Activated CD4-positive, alpha-beta T cell treated with anti-CD3 and anti-CD28 coated beads, Interleukin-2, amount 10 ng/mL, durations not matched to agents 7 days and 5 days (primary cell): ENCODE results near the gene LMAN1L. TPM values are rescaled to one million over a fixed set of nuclear protein-coding genes. Genes with fewer than 3 reads are reported as not detected.

Experiments used
- CTCF ChIA-PET: fragments of 350-600 bp; sonication (Branson Sonifier 250); formaldehyde crosslinking; loops from one replicate; lab custom pipeline; 2021; ENCODE audit warnings: antibody characterized with exemption; lab: Charles Lee
- POLR2A ChIA-PET: fragments of 350-600 bp; sonication (Branson Sonifier 250); formaldehyde crosslinking; loops from one replicate; lab custom pipeline; 2021; ENCODE audit warnings: antibody characterized with exemption; lab: Charles Lee
- DNase-seq: peaks from one replicate; pipeline ENCODE4 v3.0.0-alpha.2; 2020
- H3K27ac Mint-ChIP-seq: one replicate; pipeline ENCODE4 v1.8.0; 2021; ENCODE audit warnings: mild to moderate bottlenecking, moderate library complexity, mixed read lengths
- H3K27me3 Mint-ChIP-seq: one replicate; pipeline ENCODE4 v1.8.0; 2021; ENCODE audit warnings: mixed read lengths
- H3K36me3 Mint-ChIP-seq: one replicate; pipeline ENCODE4 v1.8.0; 2021; ENCODE audit warnings: low read depth, mixed read lengths
- H3K4me1 Mint-ChIP-seq: one replicate; pipeline ENCODE4 v1.8.0; 2021; ENCODE audit warnings: mixed read lengths
- H3K4me3 Mint-ChIP-seq: one replicate; pipeline ENCODE4 v1.8.0; 2021; ENCODE audit warnings: mild to moderate bottlenecking, moderate library complexity, mixed read lengths
- H3K9me3 Mint-ChIP-seq: one replicate; pipeline ENCODE4 v1.8.0; 2021; ENCODE audit warnings: mixed read lengths
- total RNA-seq, 2 experiments: library from RNA; stranded (reverse); gene quantifications; one replicate each; pipeline ENCODE4 v1.2.3, GENCODE V29; 2021

Gene LMAN1L
- total RNA-seq, 2 experiments from 2014 or later, result 0.87 to 0.92 TPM

DNA sequence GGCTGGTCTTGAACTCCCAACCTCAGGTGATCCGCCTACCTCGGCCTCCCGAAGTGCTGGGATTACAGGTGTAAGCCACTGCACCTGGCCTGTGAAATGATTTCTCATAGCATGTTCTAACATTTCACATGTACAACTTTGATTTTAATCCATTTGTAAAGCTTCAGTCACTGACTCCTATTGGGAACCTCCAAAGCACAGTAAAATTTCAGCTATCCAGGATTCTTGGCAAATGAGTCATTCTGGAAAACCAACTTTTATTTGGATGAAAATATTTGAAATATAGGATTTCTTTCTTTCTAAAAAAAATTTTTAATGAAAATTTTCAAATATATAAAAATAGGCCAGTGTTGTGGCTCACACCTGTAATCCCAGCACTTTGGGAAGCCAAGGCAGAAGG is 2.7 kb upstream of the LMAN1L start:
- Mint-ChIP-seq H3K36me3 (peaks cover under 1% of the 10 kb centered on the region), H3K9me3 (no peaks in the 10 kb centered on the region), H3K4me1 (peaks cover 11% of the 10 kb centered on the region), H3K27me3 (no peaks in the 10 kb centered on the region), H3K27ac (no peak overlapping the region), H3K4me3 (no peak overlapping the region)
- ChIA-PET POLR2A (no interaction called here), CTCF (interaction anchor here (1.0 to 27.7 kb wide), 6 partner anchors 8 to 29 kb away, joined by 3 to 930 read pairs (median 4); partner anchors contain the start of gene CSK)
- no peak for DNase-seq

DNA sequence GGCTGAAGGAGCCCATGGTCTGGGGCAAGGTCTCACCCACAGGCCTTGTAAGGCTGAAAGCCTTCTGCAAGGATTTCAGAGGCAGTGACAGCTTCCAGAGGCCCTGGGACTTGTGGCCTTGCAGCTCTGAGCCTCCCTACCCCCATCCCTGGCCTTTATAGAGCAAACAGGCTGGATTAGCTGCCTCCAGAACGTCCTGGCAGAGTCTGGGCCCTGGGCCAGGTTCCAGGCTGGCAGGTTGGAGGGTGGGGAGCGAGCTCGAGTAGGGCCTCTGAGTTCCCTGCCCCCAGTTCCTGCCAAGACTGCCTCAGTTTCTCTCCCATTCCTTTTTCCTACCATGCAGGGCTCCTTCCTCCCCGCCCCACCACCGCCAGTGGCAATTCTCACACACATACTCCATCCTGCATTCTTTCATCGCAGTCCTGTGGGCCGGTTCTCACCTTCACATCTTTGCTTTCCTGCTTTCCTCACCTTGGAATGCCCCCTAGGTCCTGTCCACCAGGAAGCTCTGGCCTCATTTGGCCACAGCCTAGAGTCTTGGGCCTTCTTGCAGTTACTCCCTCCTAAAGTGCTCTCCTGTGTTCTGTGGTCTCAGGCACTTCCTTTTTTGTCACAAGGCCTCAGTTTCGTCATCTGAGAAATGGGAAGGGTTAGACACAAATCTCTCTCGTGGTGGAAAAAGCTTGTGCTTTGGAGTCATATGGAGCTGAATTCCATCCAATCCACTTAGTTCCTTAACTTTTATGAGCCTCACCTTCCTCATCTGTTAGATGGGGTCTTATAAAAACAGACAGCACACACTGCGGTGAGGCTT is 2.7 kb downstream of the LMAN1L start:
- Mint-ChIP-seq H3K27me3 (peaks cover 2% of the 10 kb centered on the region), H3K4me1 (peaks cover 9% of the 10 kb centered on the region), H3K9me3 (no peaks in the 10 kb centered on the region), H3K36me3 (no peaks in the 10 kb centered on the region), H3K4me3 (no peak overlapping the region), H3K27ac (no peak overlapping the region)
- ChIA-PET CTCF (interaction anchor here (1.1 to 3.9 kb wide), 5 partner anchors 10 to 86 kb away, joined by 3 to 16 read pairs (median 4); no protein-coding TSS in a partner anchor), POLR2A (no interaction called here)
- DNase-seq, result no peak

DNA sequence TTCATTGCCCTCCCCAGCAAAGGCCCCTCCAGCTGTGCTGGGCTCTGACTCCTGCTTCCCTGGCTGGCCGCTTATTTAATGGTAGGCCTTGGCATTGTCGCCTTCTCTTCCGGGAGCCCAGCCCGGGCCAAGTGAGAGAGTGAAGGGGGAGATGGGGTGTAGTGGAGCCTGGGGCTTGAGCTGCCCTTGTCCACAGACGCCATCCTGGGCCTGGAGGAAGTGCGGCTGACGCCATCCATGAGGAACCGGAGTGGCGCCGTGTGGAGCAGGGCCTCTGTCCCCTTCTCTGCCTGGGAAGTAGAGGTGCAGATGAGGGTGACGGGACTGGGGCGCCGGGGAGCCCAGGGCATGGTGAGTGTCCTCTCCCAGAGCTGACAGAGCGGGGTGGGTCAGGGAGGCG is 3.3 kb downstream of the LMAN1L start:
- ChIA-PET POLR2A (no interaction called here), CTCF (interaction anchor here (1.1 to 3.9 kb wide), 6 partner anchors 9 to 85 kb away, joined by 3 to 16 read pairs (median 4); no protein-coding TSS in a partner anchor)
- DNase-seq, result no peak
- H3K9me3 Mint-ChIP-seq, result no peaks in the 10 kb centered on the region
- H3K4me3 Mint-ChIP-seq, result no peak overlapping the region
- H3K4me1 Mint-ChIP-seq, result peaks cover 9% of the 10 kb centered on the region
- H3K27me3 Mint-ChIP-seq, result peaks cover 2% of the 10 kb centered on the region
- no peak overlapping the region for H3K27ac Mint-ChIP-seq
- no peaks in the 10 kb centered on the region for H3K36me3 Mint-ChIP-seq

DNA sequence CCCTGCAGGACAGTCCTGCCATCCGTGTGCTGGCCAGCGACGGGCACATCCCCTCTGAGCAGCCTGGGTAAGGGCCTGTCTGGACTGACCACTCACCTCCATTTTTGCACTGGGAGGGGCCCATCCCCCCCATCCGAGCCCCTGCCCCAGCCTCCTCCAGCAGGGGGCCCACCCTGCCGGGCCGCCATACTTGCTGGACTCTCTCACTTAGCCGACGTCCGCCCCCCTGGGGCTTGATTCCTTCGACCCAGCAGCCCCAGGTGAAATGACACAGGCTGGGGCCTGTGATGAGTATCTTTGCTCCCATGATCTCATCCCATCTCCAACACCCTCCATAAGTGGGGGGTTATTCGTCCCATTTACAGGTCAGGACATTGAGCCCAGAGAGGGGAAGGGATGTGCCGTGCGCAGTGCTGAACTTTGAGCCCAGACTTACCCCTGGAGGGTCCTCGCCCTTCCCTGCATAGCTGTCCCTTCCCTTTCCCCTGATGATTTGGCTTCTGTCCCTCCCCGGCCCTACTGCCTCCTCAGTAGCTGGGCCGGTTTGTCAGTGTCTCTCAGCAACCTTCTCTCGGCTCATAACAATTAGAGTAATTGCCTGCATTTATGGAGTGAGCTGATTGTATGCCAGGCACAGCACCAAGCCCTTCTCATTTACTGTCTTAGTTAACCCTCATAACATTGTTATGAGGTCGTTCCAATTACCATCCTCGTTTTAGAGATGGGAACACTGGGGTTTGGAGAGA is 4.2 kb downstream of the LMAN1L start:
- H3K4me3 Mint-ChIP-seq, result no peak overlapping the region
- H3K4me1 Mint-ChIP-seq, result peaks cover 9% of the 10 kb centered on the region
- no peak overlapping the region for H3K27ac Mint-ChIP-seq
- no peaks in the 10 kb centered on the region for H3K36me3 Mint-ChIP-seq
- H3K9me3 Mint-ChIP-seq, result no peaks in the 10 kb centered on the region
- H3K27me3 Mint-ChIP-seq, result peaks cover 2% of the 10 kb centered on the region
- DNase-seq, result no peak
- ChIA-PET CTCF (interaction anchor here (0.8 to 3.9 kb wide), 6 partner anchors 11 to 84 kb away, joined by 3 to 16 read pairs (median 4); no protein-coding TSS in a partner anchor), POLR2A (no interaction called here)

DNA sequence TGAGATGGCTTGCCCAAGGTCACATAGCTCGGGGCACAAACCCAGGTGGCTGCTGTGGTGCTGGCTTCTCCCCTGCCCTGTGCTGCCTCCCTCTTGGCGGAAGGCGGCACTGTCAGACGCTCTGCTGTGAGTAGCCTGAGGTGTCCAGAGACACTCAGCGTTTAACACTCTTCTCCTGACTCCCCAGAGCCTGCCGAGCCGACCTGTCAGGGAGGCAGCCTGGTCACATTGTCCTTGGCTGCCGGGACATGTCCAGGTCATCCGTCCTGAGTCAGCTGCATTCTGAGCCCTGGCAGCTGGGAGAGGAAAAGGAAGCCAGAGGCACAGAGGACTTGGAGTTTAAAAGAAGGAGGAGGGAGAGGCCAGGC is 4.7 kb downstream of the LMAN1L start:
- Mint-ChIP-seq H3K9me3 (no peaks in the 10 kb centered on the region), H3K36me3 (no peaks in the 10 kb centered on the region), H3K27me3 (peaks cover 2% of the 10 kb centered on the region), H3K4me3 (no peak overlapping the region), H3K27ac (peak overlapping the region; percentile 66), H3K4me1 (peaks cover 9% of the 10 kb centered on the region)
- DNase-seq, result no peak
- ChIA-PET POLR2A (no interaction called here), CTCF (interaction anchor here (0.7 to 3.9 kb wide), 6 partner anchors 11 to 231 kb away, joined by 3 to 16 read pairs (median 4); no protein-coding TSS in a partner anchor)

DNA sequence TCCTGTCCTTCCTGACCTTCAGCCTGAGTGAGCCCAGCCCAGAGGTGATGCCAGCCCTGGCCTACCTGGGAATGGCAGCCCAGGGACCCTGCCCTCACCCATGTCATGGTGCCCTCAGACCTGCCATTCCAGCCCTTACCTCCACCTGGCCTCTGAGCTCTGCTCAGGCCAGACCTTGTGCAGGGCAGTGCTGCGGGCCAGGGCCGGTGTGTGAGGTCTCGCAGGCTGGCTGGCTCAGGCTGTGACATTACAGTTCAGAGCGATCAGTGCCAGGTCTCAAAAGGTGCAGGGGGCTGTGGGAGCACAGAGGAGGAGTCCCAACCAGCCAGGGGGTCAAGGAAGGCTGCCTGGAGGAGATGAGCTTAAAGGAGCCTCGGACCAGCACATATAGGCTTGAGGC is 7.4 kb downstream of the LMAN1L start:
- Mint-ChIP-seq H3K36me3 (no peaks in the 10 kb centered on the region), H3K9me3 (no peaks in the 10 kb centered on the region), H3K4me3 (no peak overlapping the region), H3K27ac (no peak overlapping the region), H3K4me1 (peaks cover 9% of the 10 kb centered on the region), H3K27me3 (peaks cover 6% of the 10 kb centered on the region)
- DNase-seq, result no peak
- ChIA-PET CTCF (interaction anchor here (0.6 to 1.9 kb wide), 5 partner anchors 11 to 182 kb away, joined by 3 to 10 read pairs (median 3); partner anchors contain the start of genes COX5A and ULK3), POLR2A (no interaction called here)

DNA sequence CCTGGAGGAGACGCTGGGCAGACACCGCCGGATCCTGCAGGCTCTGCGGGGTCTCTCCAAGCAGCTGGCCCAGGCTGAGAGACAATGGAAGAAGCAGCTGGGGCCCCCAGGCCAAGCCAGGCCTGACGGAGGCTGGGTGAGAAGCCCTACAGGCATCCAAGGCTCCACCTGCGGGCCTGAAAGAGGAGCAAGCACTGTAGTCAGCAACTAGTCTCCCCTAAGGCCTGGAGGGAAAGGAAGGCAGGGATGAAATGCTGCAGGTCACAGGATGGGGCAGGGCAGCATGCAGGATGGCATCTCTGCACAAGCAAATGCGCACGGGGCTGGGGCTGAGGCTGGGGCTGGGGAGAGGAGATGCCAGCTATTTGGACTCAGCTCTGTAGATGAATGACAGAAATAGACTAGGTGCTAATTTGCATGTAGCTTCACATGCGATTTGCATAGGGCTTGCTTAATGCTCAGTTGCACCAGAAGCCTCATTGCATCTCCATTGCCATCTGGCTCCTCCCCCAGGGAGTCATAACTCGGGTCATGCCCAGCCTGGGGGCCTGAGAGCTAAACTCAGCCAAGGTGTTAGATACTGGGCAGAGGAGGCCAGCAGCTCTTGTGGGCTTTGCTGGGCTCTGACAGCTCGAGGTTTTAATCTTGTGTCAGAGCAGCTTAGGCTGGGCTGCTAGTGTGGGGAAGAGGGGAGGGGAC is 8.6 kb downstream of the LMAN1L start:
- no peak overlapping the region for H3K27ac Mint-ChIP-seq
- peaks cover 9% of the 10 kb centered on the region for H3K4me1 Mint-ChIP-seq
- ChIA-PET POLR2A (no interaction called here), CTCF (interaction anchor here (1.3 to 1.9 kb wide), 3 partner anchors 12 to 24 kb away, joined by 3 to 10 read pairs (median 3); partner anchors contain the start of gene ULK3)
- H3K36me3 Mint-ChIP-seq, result no peaks in the 10 kb centered on the region
- H3K27me3 Mint-ChIP-seq, result peaks cover 10% of the 10 kb centered on the region
- H3K4me3 Mint-ChIP-seq, result no peak overlapping the region
- H3K9me3 Mint-ChIP-seq, result no peaks in the 10 kb centered on the region
- no peak for DNase-seq

DNA sequence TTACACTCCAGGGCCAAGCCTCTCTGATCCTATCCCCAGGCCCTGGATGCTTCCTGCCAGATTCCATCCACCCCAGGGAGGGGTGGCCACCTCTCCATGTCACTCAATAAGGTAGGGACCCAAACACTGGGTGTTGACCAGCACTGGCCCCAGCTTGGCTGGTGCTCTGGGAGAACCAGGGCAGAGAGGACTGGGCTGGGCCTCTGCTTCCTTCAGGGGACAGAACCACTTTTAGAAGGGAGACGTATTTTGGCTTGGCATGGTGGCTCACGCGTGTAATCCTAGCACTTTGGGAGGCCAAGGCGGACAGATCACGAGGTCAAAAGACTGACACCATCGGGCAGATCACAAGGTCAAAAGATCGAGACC is 9.1 kb downstream of the LMAN1L start:
- POLR2A ChIA-PET, result no interaction called here
- DNase-seq, result no peak
- H3K4me3 Mint-ChIP-seq, result no peak overlapping the region
- no peaks in the 10 kb centered on the region for H3K9me3 Mint-ChIP-seq
- no peak overlapping the region for H3K27ac Mint-ChIP-seq
- CTCF ChIA-PET, result interaction anchor here (1.3 to 1.9 kb wide), 3 partner anchors 12 to 21 kb away, joined by 3 to 10 read pairs (median 4); partner anchors contain the start of gene ULK3
- no peaks in the 10 kb centered on the region for H3K36me3 Mint-ChIP-seq
- peaks cover 11% of the 10 kb centered on the region for H3K4me1 Mint-ChIP-seq
- H3K27me3 Mint-ChIP-seq, result peaks cover 10% of the 10 kb centered on the region

DNA sequence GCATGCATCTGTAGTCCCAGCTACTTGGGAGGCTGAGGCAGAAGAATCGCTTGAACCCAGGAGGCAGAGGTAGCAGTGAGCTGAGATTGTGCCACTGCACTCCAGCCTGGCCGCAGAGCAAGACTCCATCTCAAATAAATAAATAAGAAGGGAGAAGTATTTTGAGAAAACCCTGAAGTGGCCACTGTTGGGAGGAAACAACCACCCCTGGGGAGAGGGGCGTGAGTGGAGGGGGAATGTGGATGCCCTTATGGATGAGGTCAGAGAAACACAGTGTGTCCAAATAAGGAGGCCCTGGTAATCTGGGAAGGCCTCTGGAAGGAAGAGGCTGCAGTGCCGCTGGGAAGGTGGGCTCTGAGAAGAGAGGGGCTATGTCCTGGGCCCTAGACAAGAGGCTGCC is 9.6 kb downstream of the LMAN1L start:
- Mint-ChIP-seq H3K4me1 (peaks cover 14% of the 10 kb centered on the region), H3K4me3 (no peak overlapping the region), H3K27ac (no peak overlapping the region), H3K36me3 (no peaks in the 10 kb centered on the region), H3K27me3 (peaks cover 14% of the 10 kb centered on the region), H3K9me3 (no peaks in the 10 kb centered on the region)
- DNase-seq, result no peak
- CTCF ChIA-PET, result interaction anchor here (1.3 to 1.8 kb wide), 3 partner anchors 11 to 35 kb away, joined by 3 to 4 read pairs (median 3); no protein-coding TSS in a partner anchor
- POLR2A ChIA-PET, result no interaction called here

DNA sequence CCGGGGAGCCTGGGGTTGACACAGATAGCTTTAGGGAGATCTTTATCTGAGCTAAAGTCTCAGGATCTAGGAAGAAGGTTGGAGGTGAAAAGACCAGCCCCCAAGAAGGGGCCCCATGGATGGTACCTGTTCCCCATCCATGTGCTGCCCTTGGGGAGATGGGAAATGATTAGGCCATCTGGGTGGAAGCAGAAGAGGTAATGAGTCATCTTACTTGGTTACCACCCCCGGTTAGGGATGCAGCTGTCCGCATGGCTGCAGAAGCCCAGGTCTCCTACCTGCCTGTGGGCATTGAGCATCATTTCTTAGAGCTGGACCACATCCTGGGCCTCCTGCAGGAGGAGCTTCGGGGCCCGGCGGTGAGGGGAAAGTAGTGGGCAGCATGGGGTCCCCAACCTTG is 10.7 kb downstream of the LMAN1L start:
- H3K4me3 Mint-ChIP-seq, result no peak overlapping the region
- H3K27ac Mint-ChIP-seq, result no peak overlapping the region
- no peak for DNase-seq
- H3K9me3 Mint-ChIP-seq, result no peaks in the 10 kb centered on the region
- POLR2A ChIA-PET, result no interaction called here
- H3K27me3 Mint-ChIP-seq, result peaks cover 21% of the 10 kb centered on the region
- CTCF ChIA-PET, result interaction anchor here (1.6 to 1.8 kb wide), 2 partner anchors 17 to 36 kb away, joined by 3 to 4 read pairs; no protein-coding TSS in a partner anchor
- H3K36me3 Mint-ChIP-seq, result no peaks in the 10 kb centered on the region
- H3K4me1 Mint-ChIP-seq, result peaks cover 14% of the 10 kb centered on the region

DNA sequence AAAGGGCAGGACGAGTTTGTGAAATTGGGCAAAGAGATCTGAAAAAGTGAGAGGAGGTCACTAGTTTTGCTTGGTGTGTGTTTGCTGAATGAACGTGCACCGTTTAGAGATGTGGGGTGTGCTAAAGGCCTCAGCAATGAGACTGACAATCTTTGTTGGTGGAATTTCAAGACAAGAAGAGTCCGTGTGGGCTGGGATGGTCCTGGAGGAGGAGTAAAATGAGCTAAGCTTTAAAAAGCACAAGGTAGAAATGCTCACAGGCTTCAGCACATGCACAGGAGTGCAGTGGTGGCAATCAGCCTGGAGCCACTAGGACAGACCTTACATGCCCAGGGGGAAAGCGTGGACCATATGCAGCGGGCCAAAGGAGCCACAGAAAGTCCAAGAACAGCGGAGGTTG is 12.3 kb downstream of the LMAN1L start:
- no peak overlapping the region for H3K27ac Mint-ChIP-seq
- DNase-seq, result no peak
- no peaks in the 10 kb centered on the region for H3K9me3 Mint-ChIP-seq
- H3K4me1 Mint-ChIP-seq, result peaks cover 10% of the 10 kb centered on the region
- H3K4me3 Mint-ChIP-seq, result no peak overlapping the region
- ChIA-PET POLR2A (no interaction called here), CTCF (interaction anchor here (1.0 to 1.5 kb wide), 3 partner anchors 10 to 54 kb away, joined by 4 to 5 read pairs (median 4); no protein-coding TSS in a partner anchor)
- no peaks in the 10 kb centered on the region for H3K36me3 Mint-ChIP-seq
- H3K27me3 Mint-ChIP-seq, result peaks cover 24% of the 10 kb centered on the region

DNA sequence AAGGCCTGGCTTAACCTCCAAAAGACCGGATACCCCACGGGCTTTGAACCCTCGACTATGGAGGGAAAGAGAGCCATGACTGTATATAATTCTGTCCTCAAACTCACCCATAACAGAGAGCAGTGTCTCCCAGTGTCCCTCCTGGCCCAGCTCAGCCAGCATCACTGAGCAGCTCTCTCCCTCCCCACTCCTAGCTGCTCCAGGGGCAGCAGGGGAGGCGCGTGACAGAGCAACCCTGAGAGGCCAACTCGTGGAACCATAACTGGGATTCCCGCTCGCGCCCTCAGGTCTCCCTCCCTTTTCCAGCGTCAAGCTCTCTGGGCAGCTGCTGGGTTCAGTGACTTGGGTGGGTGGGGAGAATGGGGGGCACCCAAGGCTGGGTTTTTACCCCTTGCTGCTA is 13.2 kb downstream of the LMAN1L start:
- POLR2A ChIA-PET, result no interaction called here
- Mint-ChIP-seq H3K4me1 (peaks cover 10% of the 10 kb centered on the region), H3K27ac (no peak overlapping the region), H3K27me3 (peaks cover 24% of the 10 kb centered on the region), H3K4me3 (no peak overlapping the region), H3K36me3 (no peaks in the 10 kb centered on the region), H3K9me3 (no peaks in the 10 kb centered on the region)
- CTCF ChIA-PET, result interaction anchor here (0.6 to 1.7 kb wide), 7 partner anchors 11 to 76 kb away, joined by 3 to 5 read pairs (median 4); partner anchors contain the start of gene CSK
- DNase-seq, result no peak
